K562 (cell line): ENCODE measurements around the gene LYST. TPM values are rescaled to one million over a fixed set of nuclear protein-coding genes. Genes with fewer than 3 reads are reported as not detected.
"Not testable (repeated sequence)": the region's sequence is repeated elsewhere in the genome, so short reads cannot be mapped to it uniquely, and the experiment has no call there.

Experiments used
- ATAC-seq: fragments of 200-7000 bp; cut with Tn5 transposase; 3 replicates; pipeline ENCODE4 v1.9.1; 2020; ENCODE audit warnings: moderate library complexity
- BruUV-seq: library from RNA; stranded (reverse); fragments of 400-500 nt; replicated peaks from 2 replicates; lab custom pipeline; 2021; lab: Mats Ljungman, UMichigan
- CTCF ChIA-PET: fragments of 300-600 bp; formaldehyde crosslinking; extraction: SDS; loops from one replicate; lab custom pipeline; 2021; ENCODE audit warnings: low intra/inter-chr PET ratio; lab: Yijun Ruan, JAX
- POLR2A ChIA-PET: fragments of 300-600, 350-650 bp; sonication (Branson Sonifier 250); formaldehyde crosslinking; extraction: SDS; loops from one replicate; lab custom pipeline; 2021; ENCODE audit warnings: antibody characterized with exemption, inconsistent platforms; lab: Yijun Ruan, JAX
- DNase-seq, 4 experiments: peaks; one replicate each; pipeline versions ENCODE4 v3.0.0 to v3.0.0-alpha.2; 2011 to 2018; ENCODE audit warnings: low spot score in 3 of 4, mixed read lengths in 3 of 4; ENCODE audit errors: extremely low read depth in 1 of 4
- FAIRE-seq: peaks from 2 replicates; lab custom pipeline; 2011; peaks lifted over from hg19 to GRCh38; lab: Jason Lieb, UNC
- H2AFZ ChIP-seq: 2 replicates; pipeline ENCODE4 v1.6.0; 2011; ENCODE audit warnings: low read depth, low read length, control low read depth, inconsistent platforms
- H3K27ac ChIP-seq: fragments of 200-600 bp; 3 replicates; pipeline ENCODE4 v1.8.0; 2011; ENCODE audit warnings: low read depth, mild to moderate bottlenecking, control low read depth, inconsistent platforms, low read length, moderate library complexity, mixed read lengths; ENCODE audit errors: extremely low read depth
- H3K27me3 ChIP-seq, 2 experiments: fragments of 300-600 bp in 1 of 2; 2 replicates in 1 of 2; 3 replicates in 1 of 2; pipeline versions ENCODE4 v1.6.0 to v1.8.0; 2011; ENCODE audit warnings: inconsistent platforms in 2 of 2, low read length in 2 of 2, mild to moderate bottlenecking in 1 of 2, mixed read lengths in 1 of 2, moderate library complexity in 1 of 2; ENCODE audit not compliant: control insufficient read depth in 2 of 2, insufficient read depth in 2 of 2
- H3K36me3 ChIP-seq: fragments of 300-600 bp; 3 replicates; pipeline ENCODE4 v1.8.0; 2011; ENCODE audit warnings: mild to moderate bottlenecking, low read length, inconsistent platforms; ENCODE audit not compliant: control insufficient read depth, insufficient read depth
- H3K4me1 ChIP-seq, 2 experiments: fragments of 200-600 bp in 1 of 2; replicated peaks in 1 of 2; 2 replicates in 1 of 2; 3 replicates in 1 of 2; pipeline versions ENCODE4 v1.5.1 to v1.8.0; 2011; ENCODE audit warnings: inconsistent platforms in 2 of 2, low read length in 2 of 2, mild to moderate bottlenecking in 1 of 2, mixed read lengths in 1 of 2, moderate library complexity in 1 of 2; ENCODE audit not compliant: control insufficient read depth in 2 of 2, insufficient read depth in 2 of 2
- H3K4me2 ChIP-seq: 2 replicates; pipeline ENCODE4 v1.6.1; 2011; ENCODE audit warnings: low read length, control low read depth, inconsistent platforms, mixed read lengths; ENCODE audit not compliant: insufficient read depth
- H3K4me3 ChIP-seq: fragments of 200-600 bp; sonication (generic), shearing (Covaris generic); 2 replicates; pipeline ENCODE4 v1.5.1; 2016; ENCODE audit warnings: control low read depth, inconsistent platforms
- H3K79me2 ChIP-seq: fragments of 200-600 bp; 3 replicates; pipeline ENCODE4 v1.8.0; 2011; ENCODE audit warnings: low read length, inconsistent platforms; ENCODE audit not compliant: control insufficient read depth, insufficient read depth
- H3K9ac ChIP-seq, 2 experiments: 2 replicates each; pipeline versions ENCODE4 v1.6.0 to v1.6.1; 2011; ENCODE audit warnings: low read depth in 2 of 2, low read length in 2 of 2, control low read depth in 1 of 2, inconsistent platforms in 1 of 2, mild to moderate bottlenecking in 1 of 2, mixed read lengths in 1 of 2; ENCODE audit not compliant: insufficient read depth in 1 of 2
- H3K9me1 ChIP-seq: one replicate; pipeline ENCODE4 v1.6.0; 2011; ENCODE audit warnings: inconsistent platforms, mild to moderate bottlenecking, low read length, moderate library complexity; ENCODE audit not compliant: control insufficient read depth, insufficient read depth
- H3K9me3 ChIP-seq: replicated peaks from 2 replicates; pipeline ENCODE4 v1.5.1; 2011; ENCODE audit warnings: low read depth, low read length, inconsistent platforms; ENCODE audit not compliant: control insufficient read depth, insufficient read depth
- H4K20me1 ChIP-seq: replicated peaks from 2 replicates; pipeline ENCODE4 v1.6.1; 2011; ENCODE audit warnings: low read length, inconsistent platforms, mixed read lengths; ENCODE audit not compliant: control insufficient read depth, insufficient read depth
- C11orf30 ChIP-seq: fragments of 450-650 bp; IDR thresholded peaks from 2 replicates; pipeline ENCODE4 v1.6.1; 2016; ENCODE audit warnings: low read depth, mild to moderate bottlenecking
- CC2D1A ChIP-seq: fragments of 450-650 bp; IDR thresholded peaks from 2 replicates; pipeline ENCODE4 v1.6.1; 2017; ENCODE audit warnings: mild to moderate bottlenecking
- CHAMP1 ChIP-seq: fragments of 450-650 bp; IDR thresholded peaks from 2 replicates; pipeline ENCODE4 v1.6.1; 2016; ENCODE audit warnings: mild to moderate bottlenecking
- CTCF ChIP-seq, 3 experiments: IDR thresholded peaks in 2 of 3; conservative IDR thresholded peaks in 1 of 3; 2 replicates each; pipeline ENCODE4 v1.5.1; 2011 to 2012; ENCODE audit warnings: low read length in 3 of 3, mild to moderate bottlenecking in 3 of 3, control low read depth in 2 of 3, improper control_type of control experiment in 1 of 3, inconsistent platforms in 1 of 3, low read depth in 1 of 3, mixed read lengths in 1 of 3, moderate library complexity in 1 of 3; ENCODE audit not compliant: insufficient read depth in 2 of 3
- DMBX1 ChIP-seq: fragments of 250-450 bp; sonication (Bioruptor Pico); IDR thresholded peaks from 2 replicates; pipeline ENCODE4 v1.8.0; 2022; ENCODE audit warnings: inconsistent platforms, mild to moderate bottlenecking, moderate library complexity, borderline replicate concordance
- EHMT2 ChIP-seq: fragments of 450-650 bp; IDR thresholded peaks from 2 replicates; pipeline ENCODE4 v1.6.1; 2018; ENCODE audit warnings: antibody characterized with exemption
- KLF16 ChIP-seq: IDR thresholded peaks from 2 replicates; pipeline ENCODE4 v1.6.1; 2016; ENCODE audit warnings: antibody characterized with exemption
- MAFG ChIP-seq: fragments of 450-650 bp; conservative IDR thresholded peaks from 2 replicates; pipeline ENCODE4 v1.6.1; 2016; ENCODE audit warnings: missing genetic modification characterization, missing compliant biosample characterization
- MTA3 ChIP-seq: fragments of 450-650 bp; formaldehyde crosslinking; IDR thresholded peaks from 2 replicates; pipeline ENCODE4 v1.6.1; 2017; ENCODE audit warnings: mild to moderate bottlenecking, borderline replicate concordance
- NFIC ChIP-seq: fragments of 450-650 bp; IDR thresholded peaks from 2 replicates; pipeline ENCODE4 v1.6.1; 2017; ENCODE audit warnings: mild to moderate bottlenecking, inconsistent platforms
- RAD21 ChIP-seq, 2 experiments: fragments of 250-450 bp in 1 of 2; fragments of 450-650 bp in 1 of 2; sonication (Bioruptor Pico) in 1 of 2; formaldehyde crosslinking in 1 of 2; IDR thresholded peaks in 1 of 2; conservative IDR thresholded peaks in 1 of 2; 2 replicates each; pipeline versions ENCODE4 v1.4.0 to v1.8.0; 2020 to 2022; ENCODE audit warnings: mild to moderate bottlenecking in 2 of 2, moderate library complexity in 1 of 2
- SOX6 ChIP-seq: fragments of 450-650 bp; IDR thresholded peaks from 2 replicates; pipeline ENCODE4 v1.6.1; 2014; ENCODE audit warnings: mild to moderate bottlenecking
- TFAP4 ChIP-seq: sonication (generic); formaldehyde crosslinking; IDR thresholded peaks from 2 replicates; pipeline ENCODE4 v1.8.0; 2022; ENCODE audit warnings: missing genetic modification reagents, mild to moderate bottlenecking, moderate library complexity, borderline replicate concordance
- VEZF1 ChIP-seq: fragments of 200-800 bp; sonication (Bioruptor generic); IDR thresholded peaks from 2 replicates; pipeline ENCODE4 v1.6.1; 2017; ENCODE audit warnings: missing genetic modification characterization, missing compliant biosample characterization
- ZNF316 ChIP-seq: fragments of 450-650 bp; IDR thresholded peaks from 2 replicates; pipeline ENCODE4 v1.6.1; 2016
- WGBS: fragments of 100-300 bp; shearing (Covaris generic); methylation state at CpG from one replicate; pipeline ENCODE4 v1.1.6; 2016; ENCODE audit warnings: low coverage, mixed read lengths; ENCODE audit not compliant: insufficient coverage; ENCODE audit errors: missing lambda C conversion rate; 5-methylcytosine and 5-hydroxymethylcytosine counted together
- in situ Hi-C: fragments of 300-500 bp; cut with MboI; formaldehyde crosslinking; loops from 4 replicates; pipeline ENCODE4 v1.15.0; 2018; ENCODE audit warnings: inconsistent platforms, mixed read lengths
- intact Hi-C: fragments of 100-400 bp; cut with micrococcal nuclease; formaldehyde crosslinking; loops from 2 replicates; pipeline ENCODE4 v1.14.2; 2022
- polyA plus RNA-seq, 8 experiments: library from polyadenylated mRNA; depleted of rRNA in 4 of 8; stranded (reverse) in 5 of 8; unstranded in 3 of 8; fragments of >200 nt; fragmentation: Nextera tagmentation in 2 of 8; fragmentation: Illumina TruSeq in 1 of 8; extraction: Ambion mirVana in 2 of 8; extraction: Trizol in 1 of 8; gene quantifications; 2 replicates each; pipeline versions ENCODE4 v1.2.1 to v1.2.3, GENCODE V29; 2011 to 2014; ENCODE audit warnings: inconsistent platforms in 1 of 8, missing spikeins in 1 of 8
- total RNA-seq, 7 experiments: library from RNA; depleted of rRNA in 6 of 7; stranded (reverse); fragments of >200 nt in 6 of 7; fragmentation: Illumina TruSeq in 2 of 7; extraction: Trizol in 2 of 7; gene quantifications; 2 replicates each; pipeline versions ENCODE4 v1.2.1 to v1.2.3, GENCODE V29; 2011 to 2021; ENCODE audit warnings: low replicate concordance in 1 of 7

LYST gene
- total and polyA plus RNA-seq, 9 of the 15 experiments (the other 6 are each of a cell fraction or from before 2014, with no cell fraction given) = 0.73 to 2.4 (median 1.4) TPM

- H3K9ac ChIP-seq, H3K4me2 ChIP-seq, in situ Hi-C loops, H3K27me3 ChIP-seq: not testable (repeated sequence)
- DNase-seq = peak in 1 of 4 experiments; percentile 8
- intact Hi-C loops = loop anchor here (1.0 to 10.0 kb wide), 2 partner anchors 20 to 331 kb away; no protein-coding TSS in a partner anchor
- TF ChIP-seq RAD21 (CRISPR knock-in tag; conservative IDR thresholded peaks at IDR 0.05 in 1 of 2, IDR thresholded peaks at IDR 0.05 in 1 of 2) = 0 out of 4 replicates have a peak, but pooled peaks of 1 of the 2 experiments have one; percentile 10
- TF ChIP-seq DMBX1 (CRISPR knock-in tag) = peak; percentile 28; the same call in 1 of the 2 replicates
- TF ChIP-seq MAFG (tag) = peak; percentile 74
- peak; percentile 85 for TF ChIP-seq NFIC
- peak; percentile 21; the same call in 1 of the 2 replicates for TF ChIP-seq SOX6
- TF ChIP-seq VEZF1 (CRISPR knock-in tag) = peak; percentile 42; the same call in 1 of the 2 replicates
- 0 out of 2 replicates have a peak, but pooled peaks have one; percentile 3 for TF ChIP-seq KLF16
- TF ChIP-seq ZNF316 = peak; percentile 48; the same call in 1 of the 2 replicates
- peak; percentile 63; the same call in 1 of the 2 replicates for TF ChIP-seq EHMT2
- TF ChIP-seq C11orf30 = peak; percentile 62
- 0 out of 2 replicates have a peak, but pooled peaks have one; percentile 24 for TF ChIP-seq MTA3
- peak; percentile 72; the same call in 1 of the 2 replicates for TF ChIP-seq CC2D1A
- peak in 2 of 3 experiments; percentile 38 to 42; a peak in 3 of 6 replicates for TF ChIP-seq CTCF (IDR thresholded peaks at IDR 0.05 in 2 of 3, conservative IDR thresholded peaks at IDR 0.05 in 1 of 3; ENCODE audit: insufficient read depth in 2 of 3, low read depth in 1 of 3, low read length in 3 of 3)
- peak; percentile 74 for TF ChIP-seq TFAP4 (CRISPR knock-in tag)
- peak; percentile 35; the same call in 1 of the 2 replicates for TF ChIP-seq CHAMP1
- TF ChIP-seq, all 486 proteins: peak for 15; not testable (repeated sequence) for 471
- H3K4me3 ChIP-seq, CTCF ChIA-PET, H3K79me2 ChIP-seq, H3K4me1 ChIP-seq, H3K9me1 ChIP-seq, FAIRE-seq, BruUV-seq, H4K20me1 ChIP-seq, H3K36me3 ChIP-seq, H3K9me3 ChIP-seq, H3K27ac ChIP-seq: not testable (repeated sequence)
- H2AFZ ChIP-seq = peak overlapping the region; percentile 81
- peak; percentile 78 for ATAC-seq
- POLR2A ChIA-PET = interaction anchor here (1.8 kb wide), 1 partner anchor 12 kb away, joined by 7 read pairs; no protein-coding TSS in a partner anchor
- 18% methylated on average over 5 of the region's 5 CpGs for WGBS
These were observed 21.0 kb downstream of the LYST start for GRCh38 chr1:235845656-235846107.
